Measurements from ENCODE around the gene HBG2. TPM values are rescaled to one million over a fixed set of nuclear protein-coding genes. Genes with fewer than 3 reads are reported as not detected.

Gene HBG2
- total and polyA plus RNA-seq, 9 of the 15 experiments (the other 6 are each of a cell fraction or from before 2014, with no cell fraction given): 1,626 to 58,619 (median 10,515) TPM

DNA sequence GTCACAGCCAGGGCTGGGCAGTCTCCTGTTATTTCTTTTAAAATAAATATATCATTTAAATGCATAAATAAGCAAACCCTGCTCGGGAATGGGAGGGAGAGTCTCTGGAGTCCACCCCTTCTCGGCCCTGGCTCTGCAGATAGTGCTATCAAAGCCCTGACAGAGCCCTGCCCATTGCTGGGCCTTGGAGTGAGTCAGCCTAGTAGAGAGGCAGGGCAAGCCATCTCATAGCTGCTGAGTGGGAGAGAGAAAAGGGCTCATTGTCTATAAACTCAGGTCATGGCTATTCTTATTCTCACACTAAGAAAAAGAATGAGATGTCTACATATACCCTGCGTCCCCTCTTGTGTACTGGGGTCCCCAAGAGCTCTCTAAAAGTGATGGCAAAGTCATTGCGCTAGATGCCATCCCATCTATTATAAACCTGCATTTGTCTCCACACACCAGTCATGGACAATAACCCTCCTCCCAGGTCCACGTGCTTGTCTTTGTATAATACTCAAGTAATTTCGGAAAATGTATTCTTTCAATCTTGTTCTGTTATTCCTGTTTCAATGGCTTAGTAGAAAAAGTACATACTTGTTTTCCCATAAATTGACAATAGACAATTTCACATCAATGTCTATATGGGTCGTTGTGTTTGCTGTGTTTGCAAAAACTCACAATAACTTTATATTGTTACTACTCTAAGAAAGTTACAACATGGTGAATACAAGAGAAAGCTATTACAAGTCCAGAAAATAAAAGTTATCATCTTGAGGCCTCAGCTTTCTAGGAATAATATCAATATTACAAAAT lies 33.7 kb upstream of the HBG2 start (continued):
- TF ChIP-seq BRD4 (IDR thresholded peaks at IDR 0.05) (no peak), MAZ (CRISPR knock-in tag; conservative IDR thresholded peaks at IDR 0.05 in 1 of 2, IDR thresholded peaks at IDR 0.05 in 1 of 2) (0 out of 4 replicates have a peak, but pooled peaks of 1 of the 2 experiments have one; percentile 21), NCOA1 (IDR thresholded peaks at IDR 0.05; ENCODE audit: low read depth) (peak; percentile 41; the same call in 1 of the 2 replicates), PHF8 (IDR thresholded peaks at IDR 0.05; ENCODE audit: borderline replicate concordance, low read length) (no peak), ZNF165 (CRISPR knock-in tag; IDR thresholded peaks at IDR 0.05; ENCODE audit: borderline replicate concordance) (no peak), ETS2 (tag; IDR thresholded peaks at IDR 0.05; ENCODE audit: borderline replicate concordance, poor library complexity, severe bottlenecking) (no peak), ZNF561 (CRISPR knock-in tag; conservative IDR thresholded peaks at IDR 0.05) (no peak), PHB2 (IDR thresholded peaks at IDR 0.05; ENCODE audit: low read depth) (no peak), DEAF1 (CRISPR knock-in tag; IDR thresholded peaks at IDR 0.05) (no peak), SIN3A (IDR thresholded peaks at IDR 0.05; ENCODE audit: borderline replicate concordance in 2 of 2, control insufficient read depth in 1 of 2, low read depth in 2 of 2, low read length in 2 of 2) (no peak), MIER1 (IDR thresholded peaks at IDR 0.05; ENCODE audit: low read depth) (no peak), ZNF695 (CRISPR knock-in tag; IDR thresholded peaks at IDR 0.05) (no peak), KDM2B (CRISPR knock-in tag; IDR thresholded peaks at IDR 0.05) (no peak), ESRRA (IDR thresholded peaks at IDR 0.05; ENCODE audit: borderline replicate concordance, low read depth) (no peak), ZNF830 (CRISPR knock-in tag; IDR thresholded peaks at IDR 0.05) (no peak), ILK (tag; IDR thresholded peaks at IDR 0.05; ENCODE audit: borderline replicate concordance, low read depth) (no peak), EP300 (IDR thresholded peaks at IDR 0.05; ENCODE audit: low read length) (peak; percentile 93), HEY1 (CRISPR knock-in tag; IDR thresholded peaks at IDR 0.05; ENCODE audit: borderline replicate concordance) (no peak), RAD21 (CRISPR knock-in tag; conservative IDR thresholded peaks at IDR 0.05 in 1 of 2, IDR thresholded peaks at IDR 0.05 in 1 of 2) (peak; percentile 28 to 31; a peak in 3 of 4 replicates), DDX20 (tag; IDR thresholded peaks at IDR 0.05; ENCODE audit: low read depth) (no peak), XRCC3 (IDR thresholded peaks at IDR 0.05) (no peak)
- TF ChIP-seq, protein P1, sequence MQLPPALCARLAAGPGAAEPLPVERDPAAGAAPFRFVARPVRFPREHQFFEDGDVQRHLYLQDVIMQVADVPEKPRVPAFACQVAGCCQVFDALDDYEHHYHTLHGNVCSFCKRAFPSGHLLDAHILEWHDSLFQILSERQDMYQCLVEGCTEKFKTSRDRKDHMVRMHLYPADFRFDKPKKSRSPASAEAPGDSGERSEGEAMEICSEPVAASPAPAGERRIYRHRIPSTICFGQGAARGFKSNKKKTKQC (CRISPR knock-in tag; IDR thresholded peaks at IDR 0.05): no peak
